Measurements from ENCODE around the gene IFI6.
"Not testable (repeated sequence)": the region's sequence is repeated elsewhere in the genome, so short reads cannot be mapped to it uniquely, and the experiment has no call there.

Gene IFI6

GRCh38 chr1:27633640-27634176 lies 38.3 kb downstream of the IFI6 start:
- no peak for DNase-seq (ENCODE audit: low read depth)

GRCh38 chr1:27633298-27633610 lies 38.7 kb downstream of the IFI6 start:
- no peak overlapping the region for H3K4me3 ChIP-seq (ENCODE audit: low read depth, low read length)
- no peak for DNase-seq (ENCODE audit: low read depth)

More at GRCh38 chr1:27633640-27634176, 38.3 kb downstream of the IFI6 start:
- H3K4me3 ChIP-seq (ENCODE audit: low read depth, low read length): peak overlapping the region; percentile 35

GRCh38 chr1:27632387-27633297 lies 39.4 kb downstream of the IFI6 start:
- DNase-seq (ENCODE audit: low read depth): no peak
- H3K4me3 ChIP-seq (ENCODE audit: low read depth, low read length): no peak overlapping the region

GRCh38 chr1:27630859-27631491 lies 41.0 kb downstream of the IFI6 start:
- DNase-seq (ENCODE audit: low read depth): no peak
- H3K4me3 ChIP-seq (ENCODE audit: low read depth, low read length): no peak overlapping the region

- H3K4me3 ChIP-seq (ENCODE audit: low read depth, low read length): no peak overlapping the region
- no peak for DNase-seq (ENCODE audit: low read depth)
Observed at GRCh38 chr1:27628712-27629111, 43.3 kb downstream of the IFI6 start.

GRCh38 chr1:27627733-27628132 lies 44.3 kb downstream of the IFI6 start:
- H3K4me3 ChIP-seq (ENCODE audit: low read depth, low read length); DNase-seq (ENCODE audit: low read depth): not testable (repeated sequence)

GRCh38 chr1:27627061-27627460 lies 44.9 kb downstream of the IFI6 start:
- no peak overlapping the region for H3K4me3 ChIP-seq (ENCODE audit: low read depth, low read length)

GRCh38 chr1:27626031-27626935 lies 45.7 kb downstream of the IFI6 start:
- no peak for DNase-seq (ENCODE audit: low read depth)
- H3K4me3 ChIP-seq (ENCODE audit: low read depth, low read length): no peak overlapping the region

More at GRCh38 chr1:27627061-27627460, 44.9 kb downstream of the IFI6 start:
- DNase-seq (ENCODE audit: low read depth): no peak

- H3K4me3 ChIP-seq (ENCODE audit: low read depth, low read length): no peak overlapping the region
Observed at GRCh38 chr1:27624467-27625178, 47.4 kb downstream of the IFI6 start.

GRCh38 chr1:27623327-27624212 lies 48.4 kb downstream of the IFI6 start:
- no peak for DNase-seq (ENCODE audit: low read depth)
- H3K4me3 ChIP-seq (ENCODE audit: low read depth, low read length): no peak overlapping the region

More at GRCh38 chr1:27624467-27625178, 47.4 kb downstream of the IFI6 start:
- no peak for DNase-seq (ENCODE audit: low read depth)

GRCh38 chr1:27622828-27623227 lies 49.2 kb downstream of the IFI6 start:
- no peak for DNase-seq (ENCODE audit: low read depth)
- H3K4me3 ChIP-seq (ENCODE audit: low read depth, low read length): no peak overlapping the region

- no peak overlapping the region for H3K4me3 ChIP-seq (ENCODE audit: low read depth, low read length)
Observed at GRCh38 chr1:27621051-27621920, 50.7 kb downstream of the IFI6 start.

GRCh38 chr1:27619782-27620438 lies 52.1 kb downstream of the IFI6 start:
- not testable (repeated sequence) for H3K4me3 ChIP-seq (ENCODE audit: low read depth, low read length); DNase-seq (ENCODE audit: low read depth)

More at GRCh38 chr1:27621051-27621920, 50.7 kb downstream of the IFI6 start:
- DNase-seq (ENCODE audit: low read depth): no peak

GRCh38 chr1:27618341-27619082 lies 53.5 kb downstream of the IFI6 start:
- H3K4me3 ChIP-seq (ENCODE audit: low read depth, low read length): no peak overlapping the region
- no peak for DNase-seq (ENCODE audit: low read depth)

GRCh38 chr1:27617420-27617819 lies 54.6 kb downstream of the IFI6 start:
- no peak overlapping the region for H3K4me3 ChIP-seq (ENCODE audit: low read depth, low read length)

GRCh38 chr1:27616441-27616840 lies 55.6 kb downstream of the IFI6 start:
- DNase-seq (ENCODE audit: low read depth): no peak

More at GRCh38 chr1:27617420-27617819, 54.6 kb downstream of the IFI6 start:
- DNase-seq (ENCODE audit: low read depth): no peak

More at GRCh38 chr1:27616441-27616840, 55.6 kb downstream of the IFI6 start:
- H3K4me3 ChIP-seq (ENCODE audit: low read depth, low read length): no peak overlapping the region

Measured in skeletal muscle cell (primary cell).